Calu3 (cell line): ENCODE results near the gene SKI. TPM values are rescaled to one million over a fixed set of nuclear protein-coding genes. Genes with fewer than 3 reads are reported as not detected.

Experiments used
- BruUV-seq: library from RNA; stranded (reverse); fragments of 400-500 nt; replicated peaks from 2 replicates; lab custom pipeline; 2021; lab: Mats Ljungman, UMichigan
- CTCF ChIA-PET: fragments of 300-600 bp; sonication (Branson Sonifier 250); formaldehyde crosslinking; loops from one replicate; lab custom pipeline; 2022; ENCODE audit warnings: antibody characterized with exemption; lab: Charles Lee
- DNase-seq: peaks from one replicate; pipeline ENCODE4 v3.0.0; 2022
- H3K27ac Mint-ChIP-seq: one replicate; pipeline ENCODE4 v1.8.0; 2022; ENCODE audit warnings: mixed read lengths; ENCODE audit not compliant: unreplicated experiment
- H3K27me3 Mint-ChIP-seq: one replicate; pipeline ENCODE4 v1.8.0; 2022; ENCODE audit warnings: mixed read lengths; ENCODE audit not compliant: unreplicated experiment
- H3K36me3 Mint-ChIP-seq: one replicate; pipeline ENCODE4 v1.8.0; 2022; ENCODE audit warnings: mild to moderate bottlenecking, moderate library complexity, mixed read lengths; ENCODE audit not compliant: insufficient read depth, unreplicated experiment
- H3K4me1 Mint-ChIP-seq: one replicate; pipeline ENCODE4 v1.8.0; 2022; ENCODE audit warnings: mild to moderate bottlenecking, low read depth, mixed read lengths; ENCODE audit not compliant: unreplicated experiment
- H3K4me3 Mint-ChIP-seq: one replicate; pipeline ENCODE4 v1.8.0; 2022; ENCODE audit warnings: mild to moderate bottlenecking, low read depth, moderate library complexity, mixed read lengths; ENCODE audit not compliant: unreplicated experiment
- H3K9me3 Mint-ChIP-seq: one replicate; pipeline ENCODE4 v1.8.0; 2022; ENCODE audit warnings: low read depth, mixed read lengths; ENCODE audit not compliant: unreplicated experiment
- intact Hi-C: fragments of 100-400 bp; cut with micrococcal nuclease; formaldehyde crosslinking; loops from one replicate; pipeline ENCODE4 v1.10.0; 2022; ENCODE audit not compliant: unreplicated experiment
- total RNA-seq: library from RNA; stranded (reverse); gene quantifications from 2 replicates; pipeline ENCODE4 v1.2.3, GENCODE V29; 2022
- TF ChIP-seq, protein P1 (sequence below): fragments of 200-600 bp; IDR thresholded peaks from one replicate; pipeline ENCODE4 v1.8.0; 2022; ENCODE audit warnings: antibody characterized with exemption; ENCODE audit not compliant: unreplicated experiment

The SKI gene
- total RNA-seq, 1 experiment from 2014 or later = 33.8 TPM

- Mint-ChIP-seq H3K27me3 (no peaks in the 10 kb centered on the region), H3K27ac (no peak overlapping the region), H3K4me1 (peaks cover 2% of the 10 kb centered on the region), H3K4me3 (no peak overlapping the region), H3K9me3 (no peaks in the 10 kb centered on the region), H3K36me3 (no peaks in the 10 kb centered on the region)
- intact Hi-C loops = no loop called here
- CTCF ChIA-PET = no interaction called here
- TF ChIP-seq, protein P1, sequence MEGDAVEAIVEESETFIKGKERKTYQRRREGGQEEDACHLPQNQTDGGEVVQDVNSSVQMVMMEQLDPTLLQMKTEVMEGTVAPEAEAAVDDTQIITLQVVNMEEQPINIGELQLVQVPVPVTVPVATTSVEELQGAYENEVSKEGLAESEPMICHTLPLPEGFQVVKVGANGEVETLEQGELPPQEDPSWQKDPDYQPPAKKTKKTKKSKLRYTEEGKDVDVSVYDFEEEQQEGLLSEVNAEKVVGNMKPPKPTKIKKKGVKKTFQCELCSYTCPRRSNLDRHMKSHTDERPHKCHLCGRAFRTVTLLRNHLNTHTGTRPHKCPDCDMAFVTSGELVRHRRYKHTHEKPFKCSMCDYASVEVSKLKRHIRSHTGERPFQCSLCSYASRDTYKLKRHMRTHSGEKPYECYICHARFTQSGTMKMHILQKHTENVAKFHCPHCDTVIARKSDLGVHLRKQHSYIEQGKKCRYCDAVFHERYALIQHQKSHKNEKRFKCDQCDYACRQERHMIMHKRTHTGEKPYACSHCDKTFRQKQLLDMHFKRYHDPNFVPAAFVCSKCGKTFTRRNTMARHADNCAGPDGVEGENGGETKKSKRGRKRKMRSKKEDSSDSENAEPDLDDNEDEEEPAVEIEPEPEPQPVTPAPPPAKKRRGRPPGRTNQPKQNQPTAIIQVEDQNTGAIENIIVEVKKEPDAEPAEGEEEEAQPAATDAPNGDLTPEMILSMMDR = no peak
- DNase-seq = no peak
- BruUV-seq = no TSS peak
These were observed 70.6 kb downstream of the SKI start for GRCh38 chr1:2298685-2299084.

- H3K27me3 Mint-ChIP-seq = no peaks in the 10 kb centered on the region
- no TSS peak for BruUV-seq
- CTCF ChIA-PET = no interaction called here
- no peaks in the 10 kb centered on the region for H3K9me3 Mint-ChIP-seq
- TF ChIP-seq, protein P1 = no peak
- intact Hi-C loops = no loop called here
- no peak overlapping the region for H3K27ac Mint-ChIP-seq
- no peaks in the 10 kb centered on the region for H3K36me3 Mint-ChIP-seq
- H3K4me3 Mint-ChIP-seq = no peak overlapping the region
- no peaks in the 10 kb centered on the region for H3K4me1 Mint-ChIP-seq
- DNase-seq = no peak
These were observed 71.1 kb downstream of the SKI start for GRCh38 chr1:2299131-2299627.

DNA sequence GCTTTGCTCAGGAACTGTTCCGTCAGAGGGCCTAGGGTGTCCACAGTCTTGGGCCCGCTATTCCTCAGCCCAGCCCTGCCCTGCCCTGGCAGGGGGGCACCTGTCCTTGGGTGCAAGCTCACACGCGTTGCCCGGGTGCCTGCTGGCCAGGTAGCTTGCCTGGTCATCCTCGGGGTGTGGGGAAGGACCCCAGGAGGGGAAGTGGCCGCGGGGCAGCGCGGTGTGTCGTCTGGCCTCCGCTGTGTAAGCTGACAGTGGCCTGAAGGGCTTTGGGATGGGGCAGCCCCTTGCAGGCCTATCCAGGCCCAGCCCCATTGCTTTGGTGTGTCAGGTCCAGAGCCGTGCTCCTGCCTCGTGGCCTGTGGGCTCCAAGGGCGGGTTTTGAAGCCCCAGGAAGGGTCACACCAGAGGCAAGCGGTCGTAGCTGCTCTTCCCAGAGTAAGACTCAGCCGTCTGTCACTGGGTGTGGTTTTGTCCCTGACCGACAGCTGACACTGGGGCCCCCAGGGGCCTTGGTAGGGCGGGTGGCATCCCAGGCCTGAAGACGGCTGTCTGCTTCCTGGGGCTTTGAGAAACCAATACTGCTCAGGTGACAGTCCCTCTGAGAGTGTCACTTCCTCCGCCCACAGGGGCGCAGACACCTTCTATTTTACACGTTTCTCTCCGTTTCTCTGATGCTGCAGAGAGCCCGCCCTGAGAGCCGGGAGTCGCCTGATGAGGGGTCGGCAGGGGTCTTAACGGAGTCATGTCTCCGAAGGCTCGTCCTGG lies 72.1 kb downstream of the SKI start:
- BruUV-seq = no TSS peak
- no peaks in the 10 kb centered on the region for H3K9me3 Mint-ChIP-seq
- no peaks in the 10 kb centered on the region for H3K27me3 Mint-ChIP-seq
- no peaks in the 10 kb centered on the region for H3K36me3 Mint-ChIP-seq
- intact Hi-C loops = no loop called here
- TF ChIP-seq, protein P1 = no peak
- no peak overlapping the region for H3K4me3 Mint-ChIP-seq
- CTCF ChIA-PET = no interaction called here
- H3K27ac Mint-ChIP-seq = no peak overlapping the region
- H3K4me1 Mint-ChIP-seq = no peaks in the 10 kb centered on the region
- no peak for DNase-seq

DNA sequence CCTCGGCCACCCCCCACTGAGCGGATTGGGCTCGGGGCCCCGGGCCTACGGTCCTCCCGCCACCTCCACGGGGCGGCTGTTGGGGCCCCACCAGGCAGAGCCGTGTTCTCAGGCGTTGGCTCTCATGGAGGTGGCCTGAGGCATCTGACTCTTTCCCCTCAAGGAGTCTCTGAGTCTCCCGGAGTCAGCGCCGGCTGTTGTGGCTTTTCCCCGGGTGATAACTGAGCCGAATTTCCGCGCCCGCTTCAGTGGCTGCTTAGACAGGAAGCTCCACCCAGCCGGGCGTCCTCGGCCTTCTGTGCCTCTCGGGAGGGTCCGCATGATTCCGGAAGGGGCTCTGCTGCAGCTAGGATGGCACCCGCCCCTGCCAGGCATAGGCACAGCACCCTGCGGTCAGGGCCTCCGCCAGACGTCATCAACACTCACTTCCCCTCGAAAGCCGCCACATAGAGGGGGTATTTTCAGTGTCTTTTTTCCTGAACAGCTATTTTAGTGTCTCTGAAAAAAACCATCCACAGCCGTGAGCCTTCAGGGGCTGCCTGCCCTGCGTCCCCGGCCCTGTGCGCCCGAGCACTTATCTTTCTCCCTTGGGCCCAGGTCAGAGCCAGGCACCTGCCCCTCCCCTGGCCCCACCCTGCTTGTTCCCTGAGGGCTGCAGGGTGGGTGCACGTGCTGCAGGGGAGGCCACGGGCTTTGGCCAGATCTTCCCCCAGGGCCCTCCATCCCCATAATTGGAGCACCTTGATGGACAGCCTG lies 72.9 kb downstream of the SKI start:
- H3K27ac Mint-ChIP-seq = no peak overlapping the region
- H3K27me3 Mint-ChIP-seq = no peaks in the 10 kb centered on the region
- H3K36me3 Mint-ChIP-seq = no peaks in the 10 kb centered on the region
- TF ChIP-seq, protein P1 = no peak
- no peak overlapping the region for H3K4me3 Mint-ChIP-seq
- CTCF ChIA-PET = no interaction called here
- DNase-seq = no peak
- intact Hi-C loops = no loop called here
- H3K4me1 Mint-ChIP-seq = no peaks in the 10 kb centered on the region
- BruUV-seq = no TSS peak
- H3K9me3 Mint-ChIP-seq = no peaks in the 10 kb centered on the region
